ENCODE data around the gene BTBD19.
A peak's percentile ranks its signal among the peaks of the same experiment; 100 is the strongest.
"Not testable (repeated sequence)": the region's sequence is repeated elsewhere in the genome, so short reads cannot be mapped to it uniquely, and the experiment has no call there.

Gene BTBD19

DNA sequence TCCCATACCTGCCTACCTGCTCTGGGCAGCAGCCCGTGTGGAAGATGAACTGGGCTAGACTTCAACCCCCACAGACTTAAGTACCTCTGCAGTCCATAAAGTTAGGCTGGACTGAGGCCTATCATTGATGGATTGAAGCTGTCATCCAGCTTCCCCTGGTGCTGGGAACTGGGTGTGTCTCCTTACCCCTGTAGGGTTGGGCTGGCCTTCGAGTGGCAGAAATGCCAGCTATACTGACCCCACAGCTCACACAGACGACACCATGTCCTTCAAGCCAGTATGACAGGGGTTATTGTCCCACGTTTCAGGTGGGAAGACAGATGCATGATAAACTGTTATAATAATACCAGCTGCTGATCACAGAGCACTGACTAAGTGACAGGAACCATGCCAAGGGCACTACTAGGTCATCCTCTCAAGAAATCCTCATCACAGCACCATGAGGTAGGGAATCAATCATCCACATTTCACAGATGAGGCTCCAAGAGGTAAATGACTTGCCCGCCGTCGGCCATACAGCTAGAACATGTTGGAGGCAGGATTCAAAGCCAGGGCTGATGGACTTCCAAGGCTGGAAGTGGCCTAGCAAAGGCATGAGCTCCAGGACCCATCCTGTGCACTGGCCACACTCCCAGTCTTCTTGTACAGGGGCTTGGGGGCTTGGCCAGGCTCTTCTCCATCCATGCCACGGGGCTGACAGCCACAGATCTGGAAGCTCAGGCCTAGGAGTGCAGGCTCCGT is 20.0 kb upstream of the BTBD19 start, which contains the start of gene BEST4:
BEST4 (minus strand) TSS at position 51 of the 741 bp plus-strand sequence. CDS start 465 bp downstream, outside the sequence.
- DNase-seq (ENCODE audit: low read depth in 2 of 2): no peak

DNA sequence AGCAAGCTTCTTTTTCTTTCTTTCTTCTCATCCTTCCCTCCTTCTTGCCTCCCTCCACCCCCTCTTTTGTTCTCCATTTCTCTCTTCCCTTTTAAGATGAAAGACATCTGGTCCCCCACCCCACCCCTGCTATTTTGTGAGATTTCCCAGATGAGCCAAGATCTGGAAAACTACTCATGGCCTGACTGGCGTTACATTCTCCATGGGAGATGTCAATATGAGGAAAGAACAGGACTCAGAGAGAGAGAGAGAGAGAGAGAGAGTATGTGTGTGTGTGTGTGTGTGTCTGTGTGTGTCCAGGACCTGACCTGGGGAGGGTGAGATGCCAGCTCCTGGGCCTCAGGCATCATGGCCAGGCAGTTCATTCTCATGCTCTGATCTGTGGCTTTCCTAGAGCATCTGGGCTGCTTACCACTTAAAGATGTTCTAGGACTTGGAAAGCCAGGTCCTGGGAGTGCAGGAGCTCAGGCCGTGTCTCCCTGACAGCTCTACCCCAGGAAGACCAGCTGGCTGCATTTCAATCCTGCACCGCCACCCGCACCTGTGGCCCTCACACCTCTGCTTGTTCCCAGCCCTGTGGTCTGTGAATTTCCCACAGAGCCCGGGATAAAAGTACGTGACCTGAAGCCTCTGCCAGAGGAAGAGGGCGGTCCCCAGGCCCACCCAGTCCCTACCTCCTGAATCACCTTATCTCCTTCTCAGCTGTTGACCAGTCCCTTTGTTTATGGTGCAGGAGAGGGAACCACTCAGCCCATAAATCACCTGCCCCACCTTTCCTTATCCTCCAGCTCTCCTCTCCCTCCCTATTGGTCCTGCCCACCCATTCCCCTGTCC is 17.1 kb upstream of the BTBD19 start:
- no peak for DNase-seq (ENCODE audit: low read depth in 2 of 2)

- no peak for DNase-seq (ENCODE audit: low read depth in 2 of 2)
These were observed 15.4 kb upstream of the BTBD19 start for GRCh38 chr1:44792736-44793502.

DNA sequence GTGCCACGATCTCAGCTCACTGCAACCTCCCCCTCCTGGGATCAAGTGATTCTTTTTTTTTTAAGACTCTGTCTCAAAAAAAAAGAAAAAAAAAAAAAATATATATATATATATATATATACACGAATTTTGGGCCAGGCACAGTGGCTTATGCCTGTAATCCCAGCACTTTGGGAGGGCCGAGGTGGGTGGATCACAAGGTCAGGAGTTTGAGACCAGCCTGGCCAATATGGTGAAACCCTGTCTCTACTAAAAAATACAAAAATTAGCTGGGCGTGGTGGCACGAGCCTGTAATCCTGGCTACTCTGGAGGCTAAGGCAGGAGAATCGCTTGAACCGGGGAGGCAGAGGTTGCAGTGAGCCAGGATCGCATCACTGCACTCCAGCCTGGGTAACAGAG is 10.4 kb upstream of the BTBD19 start:
- not testable (repeated sequence) for DNase-seq (ENCODE audit: low read depth in 2 of 2)

- DNase-seq (ENCODE audit: low read depth in 2 of 2): no peak
These were observed 9.6 kb upstream of the BTBD19 start for GRCh38 chr1:44798481-44799365.

GRCh38 chr1:44799770-44800584 is 8.3 kb upstream of the BTBD19 start, which contains the start of gene PLK3:
Gene PLK3, plus strand, starts transcription at chr1:44800377. Its CDS starts 87 bp downstream, at chr1:44800464.
- peak; percentile 93 to 94 for DNase-seq (ENCODE audit: low read depth in 2 of 2)

DNA sequence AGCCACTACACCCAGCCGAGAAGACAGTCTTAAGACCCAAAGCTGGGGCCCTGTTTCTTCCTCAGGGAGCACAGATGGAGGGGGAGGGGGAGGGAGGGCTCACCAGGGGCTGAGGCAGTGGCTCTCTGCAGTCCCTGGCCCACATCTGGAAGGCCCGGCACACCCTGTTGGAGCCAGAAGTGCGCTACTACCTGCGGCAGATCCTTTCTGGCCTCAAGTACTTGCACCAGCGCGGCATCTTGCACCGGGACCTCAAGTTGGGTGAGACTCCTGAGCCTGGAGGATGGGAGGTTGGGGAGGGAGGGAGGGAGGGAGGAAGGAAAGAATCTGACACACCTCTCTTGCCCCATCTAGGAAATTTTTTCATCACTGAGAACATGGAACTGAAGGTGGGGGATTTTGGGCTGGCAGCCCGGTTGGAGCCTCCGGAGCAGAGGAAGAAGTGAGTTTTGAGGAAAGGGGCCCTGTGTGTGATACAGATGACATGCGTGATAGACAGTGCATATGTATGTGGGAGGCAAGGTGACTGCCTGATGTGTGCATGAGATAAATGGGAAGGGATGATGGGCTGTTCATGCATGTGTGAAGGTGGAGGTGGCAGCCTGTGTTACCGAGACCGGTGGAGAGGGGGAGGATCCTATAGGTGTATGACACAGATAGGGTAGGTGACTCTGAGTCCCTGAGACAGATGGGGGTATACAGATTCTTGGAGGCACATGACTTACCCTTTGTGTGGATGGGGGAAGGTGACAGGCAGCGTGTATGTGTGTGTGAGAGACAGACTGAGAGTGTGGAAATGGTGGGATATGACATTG is 6.6 kb upstream of the BTBD19 start:
- DNase-seq (ENCODE audit: low read depth in 2 of 2): no peak

DNA sequence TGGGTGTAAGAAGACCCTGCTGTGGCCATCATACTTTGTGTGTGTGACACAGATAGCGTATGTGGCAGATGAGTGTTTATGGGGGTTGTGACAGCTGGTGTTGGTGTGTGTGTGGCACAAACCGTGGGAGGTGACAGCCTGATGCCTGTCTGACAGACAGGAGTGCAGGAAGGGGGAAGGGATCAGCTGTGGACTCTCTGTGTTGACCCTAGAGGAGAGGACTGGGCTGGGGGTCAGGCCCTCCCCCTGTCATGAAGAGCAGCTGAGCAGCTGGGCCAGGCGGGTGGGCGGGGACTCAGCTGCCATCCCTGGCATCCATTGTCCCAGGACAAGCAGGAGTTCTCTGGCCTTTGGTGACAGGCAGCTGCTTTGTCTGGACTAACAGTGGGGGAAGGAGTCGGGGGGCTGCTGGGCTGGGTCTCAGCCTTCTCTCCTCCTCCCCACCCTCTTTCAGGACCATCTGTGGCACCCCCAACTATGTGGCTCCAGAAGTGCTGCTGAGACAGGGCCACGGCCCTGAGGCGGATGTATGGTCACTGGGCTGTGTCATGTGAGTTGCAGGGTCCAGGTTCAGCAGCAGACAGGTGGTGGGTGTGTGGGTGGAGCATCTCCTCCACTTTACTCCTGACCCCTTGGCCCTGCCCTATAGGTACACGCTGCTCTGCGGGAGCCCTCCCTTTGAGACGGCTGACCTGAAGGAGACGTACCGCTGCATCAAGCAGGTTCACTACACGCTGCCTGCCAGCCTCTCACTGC is 5.8 kb upstream of the BTBD19 start:
- no peak for DNase-seq (ENCODE audit: low read depth in 2 of 2)

- no peak for DNase-seq (ENCODE audit: low read depth in 2 of 2)
These were observed 5.3 kb upstream of the BTBD19 start for GRCh38 chr1:44803062-44803311.

DNA sequence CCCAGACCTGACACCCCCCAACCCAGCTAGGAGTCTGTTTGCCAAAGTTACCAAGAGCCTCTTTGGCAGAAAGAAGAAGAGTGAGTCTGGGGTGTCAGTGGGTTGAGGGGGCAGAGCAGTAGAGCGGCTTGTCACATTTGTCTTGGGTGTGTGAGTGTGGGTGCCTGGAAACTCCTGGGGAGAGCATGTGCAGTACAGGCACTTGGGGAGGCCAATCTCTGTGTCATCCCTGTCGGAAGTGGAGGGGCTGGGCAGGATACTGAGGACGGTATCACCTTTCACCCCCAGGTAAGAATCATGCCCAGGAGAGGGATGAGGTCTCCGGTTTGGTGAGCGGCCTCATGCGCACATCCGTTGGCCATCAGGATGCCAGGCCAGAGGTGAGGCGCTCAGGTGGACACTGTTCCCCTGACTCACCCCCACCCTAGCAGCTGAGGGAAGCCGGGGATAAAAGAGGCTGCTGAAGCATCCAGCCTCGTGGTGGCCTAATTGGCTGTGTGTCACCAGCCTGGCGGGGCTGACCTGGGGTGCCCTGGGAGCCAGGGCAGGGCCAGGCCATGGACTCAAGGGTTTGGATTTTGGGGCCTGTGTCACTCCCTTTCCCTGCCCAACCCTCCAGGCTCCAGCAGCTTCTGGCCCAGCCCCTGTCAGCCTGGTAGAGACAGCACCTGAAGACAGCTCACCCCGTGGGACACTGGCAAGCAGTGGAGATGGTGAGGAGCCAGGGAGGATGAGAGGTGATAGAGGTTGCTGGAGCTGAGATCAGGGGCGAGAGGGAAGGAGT is 4.8 kb upstream of the BTBD19 start:
- DNase-seq (ENCODE audit: low read depth in 2 of 2): no peak

GRCh38 chr1:44805311-44806024 is 2.9 kb upstream of the BTBD19 start:
- no peak for DNase-seq (ENCODE audit: low read depth in 2 of 2)

DNA sequence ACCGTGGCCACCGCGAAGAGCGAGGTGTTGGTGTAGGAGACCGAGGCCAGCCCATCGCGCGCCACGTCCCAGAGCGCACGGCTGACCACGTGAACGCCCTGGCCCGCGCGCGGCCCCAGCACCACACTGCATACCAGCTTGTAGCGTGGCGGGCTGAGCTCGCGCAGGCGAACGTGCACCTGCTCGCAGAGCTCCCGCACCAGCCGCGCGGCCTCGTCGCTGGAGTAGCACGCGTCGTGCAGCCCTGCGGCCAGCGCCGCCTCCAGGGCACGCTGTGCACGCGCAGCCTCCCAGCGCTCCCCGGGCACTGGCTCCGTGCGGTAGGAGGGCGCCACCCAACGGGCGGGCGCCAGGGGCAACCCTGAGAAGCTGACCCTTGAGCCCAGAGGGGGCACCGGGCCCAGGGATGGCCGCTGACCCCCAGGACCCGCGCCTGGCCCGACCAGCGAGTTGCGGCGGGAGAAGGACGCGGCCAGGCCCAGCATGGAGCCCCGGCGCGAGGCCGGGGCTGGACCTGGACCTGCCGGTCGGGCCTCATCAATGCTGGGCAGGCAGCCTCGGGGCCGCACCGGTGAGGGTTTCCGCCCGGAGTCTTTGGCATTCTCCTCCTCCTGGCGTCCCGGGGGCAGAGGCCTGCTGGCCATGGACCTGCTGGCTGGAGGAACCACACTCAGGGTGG is 2.2 kb upstream of the BTBD19 start:
- no peak for DNase-seq (ENCODE audit: low read depth in 2 of 2)

DNA sequence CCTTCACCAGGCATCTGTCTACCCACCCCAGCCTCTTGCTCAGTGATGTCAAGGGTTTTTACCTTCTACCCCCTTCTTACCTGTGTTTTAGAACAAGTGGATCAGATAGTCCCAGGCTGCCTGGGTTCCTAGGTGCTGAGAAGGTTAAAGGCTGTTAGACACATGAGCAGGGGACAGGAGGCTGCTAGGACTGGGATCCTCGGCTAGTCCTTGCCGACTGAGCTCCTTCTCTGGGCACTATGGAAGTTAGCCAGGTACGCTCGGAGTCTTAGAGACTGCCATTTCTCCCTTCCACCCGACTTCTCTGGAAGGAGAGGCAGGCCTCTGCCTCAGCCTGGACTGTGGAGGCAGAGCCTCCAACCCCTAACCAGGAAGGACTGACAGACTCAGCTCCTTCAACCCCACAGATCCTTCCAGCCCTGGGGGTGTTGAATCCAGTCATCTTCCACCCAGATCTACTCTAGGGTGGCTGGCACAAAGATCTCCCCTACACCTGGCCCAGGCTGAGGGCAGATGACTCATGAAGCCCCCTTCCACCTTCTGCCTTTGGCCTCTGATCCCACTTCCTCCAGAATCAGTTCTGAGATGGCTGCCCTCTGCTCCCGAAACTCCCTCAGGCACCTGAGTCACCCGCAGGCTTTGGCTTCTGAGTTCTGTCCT is 1.5 kb upstream of the BTBD19 start, which contains the start of gene DYNLT4:
DYNLT4 (minus strand) TSS at position 648 of the 660 bp plus-strand sequence. CDS start 683 bp downstream, outside the sequence.
- DNase-seq (ENCODE audit: low read depth in 2 of 2): no peak

DNA sequence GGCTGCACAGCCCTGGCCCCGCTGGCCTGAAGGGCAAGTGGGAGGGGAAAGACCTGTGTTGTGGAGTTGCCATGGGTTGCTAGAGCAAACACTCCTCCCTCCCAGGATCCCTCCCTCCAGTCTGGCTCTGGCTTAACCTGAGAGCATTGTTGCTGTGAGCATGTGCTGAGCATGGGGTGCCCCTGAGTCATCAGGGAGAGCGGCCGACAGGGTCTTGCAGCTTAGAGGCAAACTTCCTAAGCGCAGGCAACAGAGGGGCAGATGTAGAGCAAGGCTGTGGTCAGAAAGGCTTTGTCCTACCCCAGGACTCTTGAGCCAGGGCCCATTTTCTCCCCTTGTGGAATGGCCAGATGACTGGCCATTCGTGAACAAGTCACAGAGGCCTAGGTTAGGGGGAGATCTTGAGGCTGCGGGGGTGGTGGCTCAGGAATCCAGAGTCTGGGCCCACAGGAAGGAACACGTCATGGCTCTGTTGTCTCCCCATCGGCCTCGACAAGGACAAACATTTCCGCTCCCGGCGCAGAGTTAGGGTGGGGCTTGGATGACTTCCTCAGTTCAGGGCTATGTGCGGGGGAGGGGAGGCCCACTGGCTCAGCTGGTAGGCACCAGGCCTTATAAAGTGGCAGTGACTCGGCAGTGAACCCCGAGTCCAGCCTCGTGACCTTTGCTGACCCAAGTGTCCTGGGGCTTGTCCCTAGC is 810 bp upstream of the BTBD19 start:
- DNase-seq (ENCODE audit: low read depth in 2 of 2): peak; percentile 94 to 96

Data from fibroblast of skin of left biceps (primary cell).